WI38 (cell line): ENCODE measurements around the gene KCNC4.

Experiments used
- H3K4me3 ChIP-seq: 2 replicates; pipeline ENCODE4 v1.5.1; 2011; ENCODE audit warnings: low read depth, mild to moderate bottlenecking, control low read depth, low read length
- CTCF ChIP-seq: IDR thresholded peaks from 2 replicates; pipeline ENCODE4 v1.5.1; 2012; ENCODE audit warnings: low read depth, mild to moderate bottlenecking, control low read depth, low read length

KCNC4 gene

GRCh38 chr1:110197905-110198629, 12.0 kb upstream of the KCNC4 start:
- no peak overlapping the region for H3K4me3 ChIP-seq
- no peak for TF ChIP-seq CTCF

- no peak for TF ChIP-seq CTCF
- no peak overlapping the region for H3K4me3 ChIP-seq
Observed at GRCh38 chr1:110198746-110199145, 11.4 kb upstream of the KCNC4 start.

GRCh38 chr1:110200190-110200589, 9.9 kb upstream of the KCNC4 start:
- TF ChIP-seq CTCF: no peak
- H3K4me3 ChIP-seq: no peak overlapping the region

- no peak for TF ChIP-seq CTCF
- no peak overlapping the region for H3K4me3 ChIP-seq
Observed at GRCh38 chr1:110200666-110201065, 9.4 kb upstream of the KCNC4 start.

GRCh38 chr1:110201157-110201825, 8.8 kb upstream of the KCNC4 start:
- no peak overlapping the region for H3K4me3 ChIP-seq
- no peak for TF ChIP-seq CTCF

GRCh38 chr1:110203021-110203661, 7.0 kb upstream of the KCNC4 start:
- peak; percentile 83 for TF ChIP-seq CTCF
- no peak overlapping the region for H3K4me3 ChIP-seq

GRCh38 chr1:110205156-110205555, 5.0 kb upstream of the KCNC4 start:
- no peak overlapping the region for H3K4me3 ChIP-seq
- TF ChIP-seq CTCF: no peak
